Activated CD4-positive, alpha-beta memory T cell treated with anti-CD3 and anti-CD28 coated beads for 36 hours (primary cell): ENCODE data around the gene NIPSNAP2. TPM values are rescaled to one million over a fixed set of nuclear protein-coding genes. Genes with fewer than 3 reads are reported as not detected.
"Not testable (repeated sequence)": the region's sequence is repeated elsewhere in the genome, so short reads cannot be mapped to it uniquely, and the experiment has no call there.

Experiments used
- CTCF ChIA-PET: fragments of 350-600 bp; sonication (Branson Sonifier 250); formaldehyde crosslinking; loops from one replicate; lab custom pipeline; 2021; ENCODE audit warnings: antibody characterized with exemption, inconsistent platforms; lab: Charles Lee
- POLR2A ChIA-PET: fragments of 350-600 bp; sonication (Branson Sonifier 250); formaldehyde crosslinking; loops from one replicate; lab custom pipeline; 2021; ENCODE audit warnings: antibody characterized with exemption; lab: Charles Lee
- DNase-seq: peaks from one replicate; pipeline ENCODE4 v3.0.0-alpha.2; 2020
- H3K27ac Mint-ChIP-seq: one replicate; pipeline ENCODE4 v1.8.0; 2021; ENCODE audit warnings: mixed read lengths
- H3K27me3 Mint-ChIP-seq: one replicate; pipeline ENCODE4 v1.8.0; 2021; ENCODE audit warnings: mixed read lengths
- H3K36me3 Mint-ChIP-seq: one replicate; pipeline ENCODE4 v1.8.0; 2021; ENCODE audit warnings: mixed read lengths
- H3K4me1 Mint-ChIP-seq: one replicate; pipeline ENCODE4 v1.8.0; 2021; ENCODE audit warnings: low read depth, mixed read lengths
- H3K4me3 Mint-ChIP-seq: one replicate; pipeline ENCODE4 v1.8.0; 2021; ENCODE audit warnings: mild to moderate bottlenecking, mixed read lengths
- H3K9me3 Mint-ChIP-seq: one replicate; pipeline ENCODE4 v1.8.0; 2021; ENCODE audit warnings: mixed read lengths
- intact Hi-C: fragments of 100-400 bp; cut with micrococcal nuclease; formaldehyde crosslinking; loops from one replicate; pipeline ENCODE4 v1.15.1; 2023
- total RNA-seq, 2 experiments: library from RNA; stranded (reverse); gene quantifications; one replicate each; pipeline ENCODE4 v1.2.3, GENCODE V29; 2021

NIPSNAP2 gene
- total RNA-seq, 2 experiments from 2014 or later = 55.7 to 57.4 TPM

DNA sequence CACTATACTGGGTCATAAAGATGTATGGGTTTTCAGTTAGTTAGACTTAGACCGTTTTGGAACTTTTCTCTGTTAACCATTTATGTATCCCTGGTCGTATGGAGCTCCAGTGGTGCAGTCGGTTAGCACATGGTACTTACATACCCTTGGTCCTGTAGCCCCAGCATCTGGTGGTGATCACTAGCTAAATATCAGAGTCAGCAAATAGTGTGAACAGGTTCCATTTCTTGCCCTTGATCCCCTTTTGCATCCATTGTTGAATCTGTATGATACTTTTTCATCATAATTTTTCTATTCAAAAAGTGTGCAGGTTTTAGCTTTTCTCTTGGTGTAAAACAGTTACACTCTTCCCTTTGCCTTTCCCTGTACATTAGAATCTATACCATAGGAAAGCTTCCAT is 15.9 kb downstream of the NIPSNAP2 start:
- Mint-ChIP-seq H3K36me3 (peaks cover 26% of the 10 kb centered on the region), H3K27me3 (no peaks in the 10 kb centered on the region), H3K27ac (no peak overlapping the region), H3K9me3 (no peaks in the 10 kb centered on the region), H3K4me3 (no peak overlapping the region), H3K4me1 (peaks cover 2% of the 10 kb centered on the region)
- intact Hi-C loops = no loop called here
- ChIA-PET CTCF (interaction anchor here (1.4 kb wide), 1 partner anchor 17 kb away, joined by 3 read pairs; no protein-coding TSS in a partner anchor), POLR2A (no interaction called here)
- no peak for DNase-seq

DNA sequence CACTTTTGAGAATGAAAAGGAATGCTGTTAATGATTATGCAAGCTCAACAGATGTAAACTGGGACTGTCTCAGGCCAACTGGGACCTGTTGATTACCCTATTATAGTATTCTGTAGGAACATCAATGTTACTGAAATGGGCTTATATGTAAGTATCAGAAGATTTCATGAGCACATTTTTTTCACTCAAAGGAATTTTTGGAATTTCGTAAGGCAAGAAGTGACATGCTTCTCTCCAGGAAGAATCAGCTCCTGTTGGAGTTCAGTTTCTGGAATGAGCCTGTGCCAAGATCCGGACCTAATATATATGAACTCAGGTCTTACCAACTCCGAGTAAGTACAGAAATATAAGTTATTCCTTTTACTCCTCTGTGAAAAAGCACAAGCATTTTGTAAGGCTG is 19.2 kb downstream of the NIPSNAP2 start:
- Mint-ChIP-seq H3K9me3 (no peaks in the 10 kb centered on the region), H3K36me3 (peaks cover 27% of the 10 kb centered on the region), H3K4me1 (no peaks in the 10 kb centered on the region), H3K4me3 (no peak overlapping the region), H3K27ac (no peak overlapping the region), H3K27me3 (no peaks in the 10 kb centered on the region)
- ChIA-PET POLR2A (interaction anchor here (0.6 kb wide), 1 partner anchor 46 kb away, joined by 3 read pairs; no protein-coding TSS in a partner anchor), CTCF (no interaction called here)
- no peak for DNase-seq
- intact Hi-C loops = no loop called here

DNA sequence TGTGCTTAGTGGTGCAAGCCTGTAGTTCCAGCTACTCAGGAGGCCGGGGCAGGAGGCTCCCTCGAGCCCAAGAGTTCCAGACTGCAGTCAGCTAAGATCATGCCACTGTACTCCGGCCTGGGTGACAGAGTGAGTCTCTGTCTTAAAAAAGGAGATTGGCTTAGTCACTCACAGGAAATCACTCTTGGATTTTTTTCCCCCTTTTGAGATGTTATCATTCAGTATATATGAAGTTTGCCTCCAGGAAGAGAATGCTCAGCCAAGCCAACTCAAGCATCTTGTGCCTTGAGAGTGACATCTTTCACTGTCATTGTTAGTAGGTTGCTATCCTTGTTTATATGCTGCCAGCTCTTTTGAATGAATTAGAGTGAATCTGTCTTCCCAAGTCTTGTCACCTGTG is 28.0 kb downstream of the NIPSNAP2 start:
- Mint-ChIP-seq H3K27me3 (no peaks in the 10 kb centered on the region), H3K4me3 (no peak overlapping the region), H3K27ac (peak overlapping the region; percentile 2), H3K4me1 (no peaks in the 10 kb centered on the region), H3K9me3 (no peaks in the 10 kb centered on the region), H3K36me3 (peaks cover 25% of the 10 kb centered on the region)
- ChIA-PET POLR2A (no interaction called here), CTCF (no interaction called here)
- intact Hi-C loops = no loop called here
- no peak for DNase-seq

DNA sequence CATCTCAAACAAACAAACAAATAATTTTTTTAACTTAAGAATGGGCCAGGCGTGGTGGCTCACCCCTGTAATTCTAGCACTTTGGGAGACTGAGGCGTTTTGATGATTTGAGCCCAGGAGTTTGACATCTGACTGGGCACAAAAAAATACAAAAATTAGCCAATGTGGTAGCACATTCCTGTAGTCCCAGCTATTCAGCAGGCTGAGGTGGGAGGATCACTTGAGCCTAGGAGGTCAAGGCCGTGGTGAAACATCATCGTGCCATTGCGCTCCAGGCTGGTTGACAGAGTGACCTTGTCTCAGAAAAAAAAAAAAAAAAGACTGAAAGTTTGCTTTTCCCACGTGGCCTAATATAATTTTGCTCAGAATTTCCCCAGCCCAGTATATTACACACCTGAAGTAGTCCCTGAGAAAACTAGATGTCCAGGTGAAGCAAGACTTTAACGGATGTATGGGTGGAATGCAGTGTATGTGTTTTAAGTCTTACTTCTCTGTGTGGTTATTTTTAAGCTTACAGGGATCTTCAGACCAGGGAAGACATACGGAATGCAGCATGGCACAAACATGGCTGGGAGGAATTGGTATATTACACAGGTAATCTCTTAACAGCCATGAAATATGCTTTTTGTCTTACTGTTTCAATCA is 32.6 kb downstream of the NIPSNAP2 start:
- Mint-ChIP-seq H3K4me3 (no peak overlapping the region), H3K27me3 (no peaks in the 10 kb centered on the region), H3K36me3 (peaks cover 30% of the 10 kb centered on the region), H3K9me3 (no peaks in the 10 kb centered on the region), H3K27ac (no peak overlapping the region), H3K4me1 (peaks cover 18% of the 10 kb centered on the region)
- CTCF ChIA-PET = no interaction called here
- intact Hi-C loops = no loop called here
- no peak for DNase-seq
- POLR2A ChIA-PET = no interaction called here

DNA sequence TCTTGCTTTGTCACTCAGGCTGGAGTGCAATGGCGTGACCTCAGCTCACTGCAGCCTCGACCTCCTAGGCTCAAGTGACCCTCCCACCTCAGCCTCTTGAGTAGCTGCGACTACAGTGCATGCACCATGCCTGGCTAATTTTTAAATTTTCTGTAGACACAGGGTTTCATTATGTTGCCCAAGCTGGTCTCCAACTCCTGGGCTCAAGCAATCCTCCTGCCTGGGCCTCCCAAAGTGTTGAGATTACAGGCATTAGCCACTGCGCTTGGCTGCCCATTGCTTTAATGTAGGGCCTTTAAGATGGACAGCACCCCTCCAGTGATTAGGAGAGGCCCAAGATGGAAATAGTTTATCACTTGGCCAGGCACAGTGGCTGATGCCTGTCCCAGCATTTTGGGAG is 39.4 kb downstream of the NIPSNAP2 start:
- DNase-seq = no peak
- Mint-ChIP-seq H3K4me3 (no peak overlapping the region), H3K27me3 (no peaks in the 10 kb centered on the region), H3K4me1 (peaks cover 17% of the 10 kb centered on the region), H3K36me3 (peaks cover 11% of the 10 kb centered on the region), H3K27ac (no peak overlapping the region), H3K9me3 (no peaks in the 10 kb centered on the region)
- CTCF ChIA-PET = interaction anchor here (0.7 to 4.2 kb wide), 5 partner anchors 39 to 500 kb away, joined by 3 to 45 read pairs (median 3); no protein-coding TSS in a partner anchor
- POLR2A ChIA-PET = no interaction called here
- intact Hi-C loops = loop anchor here (1.0 to 2.0 kb wide), 3 partner anchors 47 to 71 kb away; partner anchors contain the start of genes CCT6A, PSPH and SUMF2

DNA sequence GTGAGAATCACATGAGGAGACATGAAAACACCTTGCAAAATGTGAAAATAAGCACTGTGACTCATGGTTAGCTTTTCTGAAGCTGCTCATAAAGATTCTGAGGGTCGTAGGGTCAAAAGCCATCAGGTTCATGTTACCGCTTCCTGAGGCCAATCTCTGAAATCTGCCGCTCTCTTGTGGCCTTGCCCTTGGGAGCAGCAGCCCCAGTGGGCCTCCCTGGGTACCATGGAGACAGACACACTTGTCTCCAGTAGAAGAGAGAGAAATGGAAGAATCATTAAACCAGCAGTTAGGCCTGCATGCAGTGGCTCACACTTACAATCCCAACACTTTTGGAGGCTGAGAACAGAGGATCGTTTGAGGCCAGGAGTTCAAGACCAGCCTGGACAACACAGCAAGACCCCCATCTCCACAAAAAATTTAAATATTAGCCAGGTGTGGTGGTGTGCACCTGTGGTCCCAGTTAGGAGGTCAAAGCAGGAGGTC is 42.8 kb downstream of the NIPSNAP2 start:
- H3K36me3 Mint-ChIP-seq = peaks cover 7% of the 10 kb centered on the region
- no peaks in the 10 kb centered on the region for H3K4me1 Mint-ChIP-seq
- H3K9me3 Mint-ChIP-seq = no peaks in the 10 kb centered on the region
- DNase-seq = peak; percentile 17
- intact Hi-C loops = no loop called here
- POLR2A ChIA-PET = no interaction called here
- CTCF ChIA-PET = interaction anchor here (0.6 to 4.2 kb wide), 3 partner anchors 59 to 110 kb away, joined by 4 to 45 read pairs (median 5); no protein-coding TSS in a partner anchor
- no peak overlapping the region for H3K4me3 Mint-ChIP-seq
- H3K27me3 Mint-ChIP-seq = no peaks in the 10 kb centered on the region
- H3K27ac Mint-ChIP-seq = no peak overlapping the region

DNA sequence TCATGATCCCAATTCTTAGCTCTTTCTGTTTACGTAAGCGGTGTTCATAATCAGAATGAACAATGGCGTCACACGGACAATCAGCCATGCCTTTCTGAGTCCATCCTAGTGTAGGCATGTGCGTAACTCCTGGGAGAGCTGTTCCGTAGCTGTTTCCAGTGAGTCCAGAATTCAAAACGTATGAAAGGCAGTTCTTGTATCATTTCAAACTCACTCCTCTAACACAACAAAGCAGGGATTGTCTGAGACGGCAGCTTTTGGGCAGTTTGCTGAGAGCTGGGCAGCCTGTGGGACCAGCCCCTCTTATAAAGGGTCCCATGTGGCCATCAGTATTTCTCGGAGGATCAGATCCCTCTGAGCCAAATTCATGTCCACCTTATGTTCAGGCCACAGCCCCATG is 43.5 kb downstream of the NIPSNAP2 start:
- no peak overlapping the region for H3K4me3 Mint-ChIP-seq
- intact Hi-C loops = no loop called here
- ChIA-PET CTCF (no interaction called here), POLR2A (no interaction called here)
- H3K27ac Mint-ChIP-seq = no peak overlapping the region
- H3K36me3 Mint-ChIP-seq = peaks cover 7% of the 10 kb centered on the region
- no peak for DNase-seq
- no peaks in the 10 kb centered on the region for H3K4me1 Mint-ChIP-seq
- H3K9me3 Mint-ChIP-seq = no peaks in the 10 kb centered on the region
- no peaks in the 10 kb centered on the region for H3K27me3 Mint-ChIP-seq

DNA sequence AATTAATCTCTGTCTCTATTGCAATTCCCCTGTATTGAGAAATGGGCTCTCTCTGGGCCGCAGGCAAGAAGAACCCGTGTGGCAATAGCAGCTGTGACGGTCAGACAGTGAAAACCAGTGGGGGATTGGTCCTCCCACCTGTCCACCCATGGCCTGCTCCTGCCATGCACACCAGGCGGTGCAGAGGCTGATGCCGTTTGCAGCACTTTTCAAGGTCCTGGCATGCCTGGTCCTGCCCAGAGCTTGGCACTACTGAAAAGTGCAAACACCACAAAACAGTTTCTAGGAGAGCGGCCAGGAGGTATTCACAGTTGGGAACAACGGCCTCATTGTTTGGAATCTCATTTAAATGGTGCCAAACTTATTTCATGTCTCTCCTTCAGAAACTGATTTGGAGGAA is 45.3 kb downstream of the NIPSNAP2 start:
- POLR2A ChIA-PET = no interaction called here
- no peak overlapping the region for H3K4me3 Mint-ChIP-seq
- H3K9me3 Mint-ChIP-seq = no peaks in the 10 kb centered on the region
- intact Hi-C loops = no loop called here
- CTCF ChIA-PET = no interaction called here
- DNase-seq = no peak
- peaks cover 12% of the 10 kb centered on the region for H3K36me3 Mint-ChIP-seq
- H3K4me1 Mint-ChIP-seq = no peaks in the 10 kb centered on the region
- H3K27me3 Mint-ChIP-seq = no peaks in the 10 kb centered on the region
- H3K27ac Mint-ChIP-seq = no peak overlapping the region

DNA sequence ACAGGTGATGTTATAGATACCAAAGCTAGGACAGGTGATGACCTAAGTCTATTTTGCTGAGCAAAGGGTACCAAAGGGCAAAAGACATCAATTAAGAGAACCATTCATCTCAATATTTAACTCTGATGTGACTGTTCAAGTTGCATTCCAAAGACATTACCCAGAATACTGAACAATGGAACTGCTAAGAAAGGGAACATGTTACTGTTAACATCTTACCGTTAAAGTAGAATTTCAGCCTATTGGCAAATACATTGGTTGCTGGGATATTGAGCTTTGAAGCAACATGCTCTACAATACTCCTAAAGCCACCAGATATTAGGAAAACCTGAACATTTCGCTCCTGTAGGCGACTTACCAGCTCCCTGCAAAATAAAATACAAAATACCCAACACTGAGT is 52.6 kb downstream of the NIPSNAP2 start:
- H3K27me3 Mint-ChIP-seq, POLR2A ChIA-PET, DNase-seq, intact Hi-C loops, H3K4me3 Mint-ChIP-seq, H3K9me3 Mint-ChIP-seq, H3K27ac Mint-ChIP-seq, H3K4me1 Mint-ChIP-seq: not testable (repeated sequence)
- H3K36me3 Mint-ChIP-seq = peaks cover 14% of the 10 kb centered on the region
- CTCF ChIA-PET = interaction anchor here (0.7 kb wide), 1 partner anchor 56 kb away, joined by 3 read pairs; no protein-coding TSS in a partner anchor

DNA sequence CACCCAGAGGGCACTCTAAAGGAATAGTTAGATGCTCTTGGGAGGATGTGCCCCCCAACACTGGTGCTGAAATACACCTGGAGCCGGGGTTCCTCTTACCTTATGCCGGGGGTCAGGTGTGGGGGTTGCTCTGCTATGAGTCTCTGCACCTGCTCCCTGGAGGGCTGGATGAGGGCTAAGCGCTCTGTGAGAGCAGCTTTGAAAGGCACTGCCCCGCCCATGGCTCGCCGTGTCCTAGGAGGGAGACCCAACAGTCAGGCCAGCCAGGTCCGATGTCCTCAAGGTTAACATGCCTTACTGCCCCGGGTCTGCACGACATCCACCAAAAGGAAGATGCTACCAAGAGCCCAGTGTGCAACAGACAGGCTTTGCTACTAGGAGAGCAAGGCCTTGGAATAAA is 55.1 kb downstream of the NIPSNAP2 start:
- Mint-ChIP-seq H3K4me1 (no peaks in the 10 kb centered on the region), H3K27ac (no peak overlapping the region), H3K4me3 (no peak overlapping the region), H3K9me3 (no peaks in the 10 kb centered on the region), H3K27me3 (no peaks in the 10 kb centered on the region), H3K36me3 (peaks cover 9% of the 10 kb centered on the region)
- CTCF ChIA-PET = interaction anchor here (1.2 kb wide), 1 partner anchor 55 kb away, joined by 3 read pairs; no protein-coding TSS in a partner anchor
- no peak for DNase-seq
- intact Hi-C loops = no loop called here
- POLR2A ChIA-PET = no interaction called here

DNA sequence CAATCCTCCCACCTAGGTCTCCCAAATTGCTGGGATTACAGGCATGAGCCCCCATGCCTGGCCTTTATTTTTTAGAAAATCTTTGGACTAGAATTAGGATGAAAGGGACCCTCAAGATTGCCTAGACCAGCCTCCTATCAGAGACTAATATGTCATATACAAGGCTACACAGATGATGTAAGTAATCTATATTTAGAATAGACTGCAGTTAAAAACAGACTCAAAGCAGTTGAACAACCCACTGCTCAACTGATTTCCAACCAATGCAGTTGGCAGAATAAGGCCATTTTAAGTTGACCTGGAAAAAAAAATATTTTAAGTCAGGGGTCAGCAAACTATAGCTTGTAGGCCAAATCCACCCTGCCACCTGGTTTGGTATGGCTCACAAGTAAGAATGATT is 59.1 kb downstream of the NIPSNAP2 start:
- CTCF ChIA-PET = interaction anchor here (1.2 kb wide), 1 partner anchor 50 kb away, joined by 3 read pairs; no protein-coding TSS in a partner anchor
- H3K36me3 Mint-ChIP-seq = peaks cover 3% of the 10 kb centered on the region
- intact Hi-C loops = no loop called here
- H3K9me3 Mint-ChIP-seq = no peaks in the 10 kb centered on the region
- H3K4me1 Mint-ChIP-seq = no peaks in the 10 kb centered on the region
- H3K27me3 Mint-ChIP-seq = no peaks in the 10 kb centered on the region
- no peak overlapping the region for H3K27ac Mint-ChIP-seq
- POLR2A ChIA-PET = no interaction called here
- no peak for DNase-seq
- H3K4me3 Mint-ChIP-seq = no peak overlapping the region

DNA sequence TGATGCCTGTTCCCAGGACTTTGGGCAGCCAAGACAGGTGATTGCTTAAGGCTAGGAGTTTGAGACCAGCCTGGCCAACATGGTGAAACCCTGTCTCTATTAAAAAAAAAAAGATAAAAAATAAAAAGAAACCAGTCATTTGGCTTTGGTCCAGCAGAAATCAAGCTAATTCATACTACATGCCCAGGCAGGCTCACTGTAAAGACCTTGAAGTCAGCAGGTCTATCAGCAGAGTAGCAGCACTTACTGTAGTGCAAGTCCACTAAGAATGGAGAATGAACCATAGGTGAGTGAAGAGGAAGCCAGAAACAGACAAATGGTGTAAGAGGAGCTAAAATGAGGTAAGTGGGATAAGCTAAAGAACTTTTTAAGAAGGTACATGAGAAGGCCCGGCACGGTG is 62.2 kb downstream of the NIPSNAP2 start:
- intact Hi-C loops = no loop called here
- Mint-ChIP-seq H3K27me3 (no peaks in the 10 kb centered on the region), H3K9me3 (no peaks in the 10 kb centered on the region), H3K4me1 (no peaks in the 10 kb centered on the region), H3K36me3 (peaks cover 9% of the 10 kb centered on the region), H3K4me3 (no peak overlapping the region), H3K27ac (no peak overlapping the region)
- POLR2A ChIA-PET = no interaction called here
- no peak for DNase-seq
- CTCF ChIA-PET = interaction anchor here (0.6 kb wide), 1 partner anchor 15 kb away, joined by 4 read pairs; no protein-coding TSS in a partner anchor
